GM12892 (cell line): Measurements from ENCODE around the gene JUP.

Source experiments
- DNase-seq: peaks from one replicate; pipeline ENCODE4 v3.0.0; 2011; ENCODE audit not compliant: insufficient read length
- FAIRE-seq: peaks from 2 replicates; lab custom pipeline; 2011; peaks lifted over from hg19 to GRCh38; lab: Jason Lieb, UNC
- POLR2A ChIP-seq: IDR thresholded peaks from 2 replicates; pipeline ENCODE4 v1.6.1; 2011; ENCODE audit warnings: low read depth, low read length, control low read depth
- POLR2AphosphoS5 ChIP-seq: IDR thresholded peaks from 2 replicates; pipeline ENCODE4 v1.6.1; 2011; ENCODE audit warnings: low read depth, low read length, control low read depth
- TAF1 ChIP-seq: IDR thresholded peaks from 2 replicates; pipeline ENCODE4 v1.6.1; 2011; ENCODE audit warnings: low read depth, mild to moderate bottlenecking, control low read depth, low read length, borderline replicate concordance

Gene JUP

GRCh38 chr17:41775394-41776226, 10.9 kb downstream of the JUP start:
- no peak for TF ChIP-seq POLR2A
- no peak for TF ChIP-seq POLR2AphosphoS5
- TF ChIP-seq TAF1, result no peak
- DNase-seq (no peak), FAIRE-seq (no peak)

GRCh38 chr17:41773731-41774193, 12.7 kb downstream of the JUP start:
- no peak for FAIRE-seq

GRCh38 chr17:41773190-41773588, 13.3 kb downstream of the JUP start:
- TF ChIP-seq TAF1 (no peak), POLR2AphosphoS5 (no peak), POLR2A (no peak)
- DNase-seq (no peak), FAIRE-seq (no peak)

More at GRCh38 chr17:41773731-41774193, 12.7 kb downstream of the JUP start:
- DNase-seq, result no peak
- no peak for TF ChIP-seq POLR2AphosphoS5
- TF ChIP-seq POLR2A, result no peak
- no peak for TF ChIP-seq TAF1

- FAIRE-seq (no peak), DNase-seq (no peak)
- no peak for TF ChIP-seq POLR2AphosphoS5
- TF ChIP-seq POLR2A, result no peak
- no peak for TF ChIP-seq TAF1
Observed at GRCh38 chr17:41772586-41773189, 13.8 kb downstream of the JUP start.

GRCh38 chr17:41772218-41772585, 14.3 kb downstream of the JUP start:
- FAIRE-seq, result no peak
- no peak for DNase-seq
- TF ChIP-seq POLR2AphosphoS5 (no peak), POLR2A (no peak), TAF1 (no peak)

GRCh38 chr17:41771389-41772206, 14.9 kb downstream of the JUP start:
- DNase-seq (no peak), FAIRE-seq (no peak)
- TF ChIP-seq TAF1 (no peak), POLR2AphosphoS5 (no peak), POLR2A (no peak)

- FAIRE-seq (no peak), DNase-seq (no peak)
- TF ChIP-seq POLR2A (no peak), TAF1 (no peak), POLR2AphosphoS5 (no peak)
Observed at GRCh38 chr17:41769985-41770384, 16.5 kb downstream of the JUP start.

- FAIRE-seq (no peak), DNase-seq (no peak)
- TF ChIP-seq TAF1 (no peak), POLR2A (no peak), POLR2AphosphoS5 (no peak)
Observed at GRCh38 chr17:41769346-41769862, 17.1 kb downstream of the JUP start.

- FAIRE-seq (no peak), DNase-seq (no peak)
- TF ChIP-seq POLR2AphosphoS5 (no peak), POLR2A (no peak), TAF1 (no peak)
Observed at GRCh38 chr17:41768682-41769288, 17.7 kb downstream of the JUP start.

- TF ChIP-seq POLR2AphosphoS5 (no peak), POLR2A (no peak), TAF1 (no peak)
- no peak for FAIRE-seq
- no peak for DNase-seq
Observed at GRCh38 chr17:41767324-41768042, 19.0 kb downstream of the JUP start.

GRCh38 chr17:41766135-41766534, 20.4 kb downstream of the JUP start:
- DNase-seq (no peak), FAIRE-seq (no peak)
- no peak for TF ChIP-seq POLR2A
- no peak for TF ChIP-seq TAF1
- TF ChIP-seq POLR2AphosphoS5, result no peak
